ENCODE measurements around the gene MRAS.

MRAS gene

GRCh38 chr3:138340511-138340910 is 7.9 kb upstream of the MRAS start:
- no peaks in the 10 kb centered on the region for H3K36me3 ChIP-seq (ENCODE audit: control insufficient read depth, insufficient read depth, low read length)
- H3K4me3 ChIP-seq (ENCODE audit: extremely low read depth, insufficient read depth, low read length, poor library complexity, severe bottlenecking) = no peak overlapping the region
- no peaks in the 10 kb centered on the region for H3K9me3 ChIP-seq (ENCODE audit: control insufficient read depth, low read length)
- WGBS, 2 experiments (ENCODE audit: insufficient coverage in 2 of 2) = 100% methylated on average over 1 to 2 of the region's 5 CpGs
- H3K27ac ChIP-seq (ENCODE audit: low read depth, low read length, severe bottlenecking) = no peak overlapping the region
- no peaks in the 10 kb centered on the region for H3K4me1 ChIP-seq (ENCODE audit: control insufficient read depth, insufficient read depth, low read length, poor library complexity, severe bottlenecking)

GRCh38 chr3:138344754-138345153 is 3.6 kb upstream of the MRAS start:
- Histone ChIP-seq H3K36me3 (ENCODE audit: control insufficient read depth, insufficient read depth, low read length) (no peaks in the 10 kb centered on the region), H3K4me1 (ENCODE audit: control insufficient read depth, insufficient read depth, low read length, poor library complexity, severe bottlenecking) (peaks cover 7% of the 10 kb centered on the region), H3K9me3 (ENCODE audit: control insufficient read depth, low read length) (no peaks in the 10 kb centered on the region), H3K4me3 (ENCODE audit: extremely low read depth, insufficient read depth, low read length, poor library complexity, severe bottlenecking) (no peak overlapping the region), H3K27ac (ENCODE audit: low read depth, low read length, severe bottlenecking) (no peak overlapping the region)
- WGBS, 2 experiments (ENCODE audit: insufficient coverage in 2 of 2) = 88% methylated on average over 1 of the region's 1 CpG; no CpG with 5 or more reads in 1 of the 2 experiments

- 2 to 14% methylated on average over 26 to 38 of the region's 58 CpGs for WGBS, 2 experiments (ENCODE audit: insufficient coverage in 2 of 2)
These were observed 668 bp downstream of the MRAS start for GRCh38 chr3:138348754-138349739.

GRCh38 chr3:138349926-138350665 is 1.7 kb downstream of the MRAS start:
- 90 to 93% methylated on average over 8 to 11 of the region's 15 CpGs for WGBS, 2 experiments (ENCODE audit: insufficient coverage in 2 of 2)
- no peaks in the 10 kb centered on the region for H3K9me3 ChIP-seq (ENCODE audit: control insufficient read depth, low read length)
- H3K4me1 ChIP-seq (ENCODE audit: control insufficient read depth, insufficient read depth, low read length, poor library complexity, severe bottlenecking) = peaks cover 10% of the 10 kb centered on the region
- peak overlapping the region; percentile 23 for H3K27ac ChIP-seq (ENCODE audit: low read depth, low read length, severe bottlenecking)
- peak overlapping the region; percentile 55 for H3K4me3 ChIP-seq (ENCODE audit: extremely low read depth, insufficient read depth, low read length, poor library complexity, severe bottlenecking)
- peaks cover 1% of the 10 kb centered on the region for H3K36me3 ChIP-seq (ENCODE audit: control insufficient read depth, insufficient read depth, low read length)

More at GRCh38 chr3:138348754-138349739, 668 bp downstream of the MRAS start:
- no peaks in the 10 kb centered on the region for H3K36me3 ChIP-seq (ENCODE audit: control insufficient read depth, insufficient read depth, low read length)
- peaks cover 10% of the 10 kb centered on the region for H3K4me1 ChIP-seq (ENCODE audit: control insufficient read depth, insufficient read depth, low read length, poor library complexity, severe bottlenecking)
- peak overlapping the region; percentile 55 for H3K4me3 ChIP-seq (ENCODE audit: extremely low read depth, insufficient read depth, low read length, poor library complexity, severe bottlenecking)
- peak overlapping the region; percentile 83 for H3K27ac ChIP-seq (ENCODE audit: low read depth, low read length, severe bottlenecking)
- H3K9me3 ChIP-seq (ENCODE audit: control insufficient read depth, low read length) = no peaks in the 10 kb centered on the region

GRCh38 chr3:138351151-138351550 is 2.8 kb downstream of the MRAS start:
- H3K27ac ChIP-seq (ENCODE audit: low read depth, low read length, severe bottlenecking) = no peak overlapping the region
- peaks cover 10% of the 10 kb centered on the region for H3K4me1 ChIP-seq (ENCODE audit: control insufficient read depth, insufficient read depth, low read length, poor library complexity, severe bottlenecking)
- H3K9me3 ChIP-seq (ENCODE audit: control insufficient read depth, low read length) = no peaks in the 10 kb centered on the region
- peaks cover 7% of the 10 kb centered on the region for H3K36me3 ChIP-seq (ENCODE audit: control insufficient read depth, insufficient read depth, low read length)
- H3K4me3 ChIP-seq (ENCODE audit: extremely low read depth, insufficient read depth, low read length, poor library complexity, severe bottlenecking) = no peak overlapping the region

GRCh38 chr3:138351916-138352550 is 3.7 kb downstream of the MRAS start:
- H3K27ac ChIP-seq (ENCODE audit: low read depth, low read length, severe bottlenecking) = no peak overlapping the region
- WGBS, 2 experiments (ENCODE audit: insufficient coverage in 2 of 2) = 95 to 98% methylated on average over 5 of the region's 5 CpGs
- H3K4me1 ChIP-seq (ENCODE audit: control insufficient read depth, insufficient read depth, low read length, poor library complexity, severe bottlenecking) = peaks cover 10% of the 10 kb centered on the region
- no peak overlapping the region for H3K4me3 ChIP-seq (ENCODE audit: extremely low read depth, insufficient read depth, low read length, poor library complexity, severe bottlenecking)
- no peaks in the 10 kb centered on the region for H3K9me3 ChIP-seq (ENCODE audit: control insufficient read depth, low read length)
- H3K36me3 ChIP-seq (ENCODE audit: control insufficient read depth, insufficient read depth, low read length) = peaks cover 7% of the 10 kb centered on the region

- H3K4me3 ChIP-seq (ENCODE audit: extremely low read depth, insufficient read depth, low read length, poor library complexity, severe bottlenecking) = no peak overlapping the region
- no peaks in the 10 kb centered on the region for H3K9me3 ChIP-seq (ENCODE audit: control insufficient read depth, low read length)
- no peak overlapping the region for H3K27ac ChIP-seq (ENCODE audit: low read depth, low read length, severe bottlenecking)
- peaks cover 7% of the 10 kb centered on the region for H3K36me3 ChIP-seq (ENCODE audit: control insufficient read depth, insufficient read depth, low read length)
- peaks cover 14% of the 10 kb centered on the region for H3K4me1 ChIP-seq (ENCODE audit: control insufficient read depth, insufficient read depth, low read length, poor library complexity, severe bottlenecking)
These were observed 6.0 kb downstream of the MRAS start for GRCh38 chr3:138354376-138354775.

- peaks cover 9% of the 10 kb centered on the region for H3K4me1 ChIP-seq (ENCODE audit: control insufficient read depth, insufficient read depth, low read length, poor library complexity, severe bottlenecking)
These were observed 6.7 kb downstream of the MRAS start for GRCh38 chr3:138355071-138355470.

GRCh38 chr3:138356730-138357405 is 8.5 kb downstream of the MRAS start:
- WGBS, 2 experiments (ENCODE audit: insufficient coverage in 2 of 2) = 64 to 82% methylated on average over 4 of the region's 7 CpGs
- Histone ChIP-seq H3K36me3 (ENCODE audit: control insufficient read depth, insufficient read depth, low read length) (peaks cover 7% of the 10 kb centered on the region), H3K9me3 (ENCODE audit: control insufficient read depth, low read length) (no peaks in the 10 kb centered on the region), H3K27ac (ENCODE audit: low read depth, low read length, severe bottlenecking) (no peak overlapping the region), H3K4me1 (ENCODE audit: control insufficient read depth, insufficient read depth, low read length, poor library complexity, severe bottlenecking) (peaks cover 9% of the 10 kb centered on the region), H3K4me3 (ENCODE audit: extremely low read depth, insufficient read depth, low read length, poor library complexity, severe bottlenecking) (no peak overlapping the region)

More at GRCh38 chr3:138355071-138355470, 6.7 kb downstream of the MRAS start:
- H3K9me3 ChIP-seq (ENCODE audit: control insufficient read depth, low read length) = no peaks in the 10 kb centered on the region
- WGBS, 2 experiments (ENCODE audit: insufficient coverage in 2 of 2) = 86 to 100% methylated on average over 1 to 3 of the region's 3 CpGs
- H3K36me3 ChIP-seq (ENCODE audit: control insufficient read depth, insufficient read depth, low read length) = peaks cover 7% of the 10 kb centered on the region
- H3K27ac ChIP-seq (ENCODE audit: low read depth, low read length, severe bottlenecking) = no peak overlapping the region
- H3K4me3 ChIP-seq (ENCODE audit: extremely low read depth, insufficient read depth, low read length, poor library complexity, severe bottlenecking) = no peak overlapping the region

All from mesodermal cell (in vitro differentiated cells).